ENCODE data around the gene RPS23. TPM values are rescaled to one million over a fixed set of nuclear protein-coding genes. Genes with fewer than 3 reads are reported as not detected.

RPS23 gene
- total and polyA plus RNA-seq, 2 of the 8 experiments (the other 6 are each of a cell fraction or from before 2014, with no cell fraction given): 2,559 to 4,867 TPM

DNA sequence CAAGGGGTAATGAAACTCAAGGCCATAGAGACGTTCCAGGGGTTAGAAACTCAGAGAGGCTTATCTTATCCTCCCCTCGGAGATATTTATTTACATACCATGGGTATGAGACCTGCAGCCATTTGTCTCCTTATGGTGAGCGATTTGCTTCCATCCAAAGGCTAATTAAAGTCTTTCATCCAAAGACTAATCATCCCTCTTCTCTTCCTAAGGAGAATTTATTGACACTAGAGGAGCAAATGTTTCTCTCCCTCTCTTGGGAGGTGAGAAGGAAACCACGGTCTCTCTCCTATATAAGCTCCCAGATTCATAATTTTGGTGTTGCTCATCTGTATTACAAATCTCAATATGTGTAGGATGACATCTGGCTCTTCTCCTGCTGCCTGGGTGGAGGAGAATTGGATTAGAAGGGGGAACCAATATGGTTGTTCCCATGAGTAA, 31.0 kb upstream of the RPS23 start:
- Histone ChIP-seq H3K79me2 (ENCODE audit: control insufficient read depth in 1 of 2, insufficient read depth in 2 of 2, low read length in 2 of 2) (no peaks in the 10 kb centered on the region), H3K18ac (ENCODE audit: extremely low read depth, low read length) (no peak overlapping the region), H3K4ac (replicated peaks; ENCODE audit: insufficient read length, low read depth, low read length) (no peak overlapping the region), H2AK5ac (ENCODE audit: low read depth, low read length) (no peak overlapping the region), H2AFZ (ENCODE audit: low read length) (no peak overlapping the region), H3K27ac (ENCODE audit: low read depth, low read length) (no peak overlapping the region), H3K9ac (replicated peaks in 1 of 4; ENCODE audit: extremely low read depth in 1 of 4, low read depth in 3 of 4, low read length in 3 of 4) (no peak overlapping the region), H3K27me3 (replicated peaks in 1 of 4; ENCODE audit: control insufficient read depth in 3 of 4, extremely low read depth in 1 of 4, insufficient read depth in 3 of 4, low read length in 3 of 4) (no peaks in the 10 kb centered on the region), H3K4me3 (ENCODE audit: extremely low read depth in 1 of 4, insufficient read depth in 2 of 4, low read depth in 3 of 4, low read length in 4 of 4) (no peak overlapping the region), H2BK120ac (replicated peaks; ENCODE audit: low read depth, low read length) (no peak overlapping the region), H2BK5ac (ENCODE audit: low read depth, low read length) (no peak overlapping the region), H3K36me3 (ENCODE audit: control insufficient read depth in 2 of 4, insufficient read depth in 4 of 4, low read length in 3 of 4) (no peaks in the 10 kb centered on the region), H4K5ac (ENCODE audit: insufficient read length, low read depth, low read length) (no peak overlapping the region), H3K79me1 (ENCODE audit: low read depth, low read length) (no peaks in the 10 kb centered on the region), H3K23ac (ENCODE audit: insufficient read length) (no peak overlapping the region), H2BK12ac (ENCODE audit: low read depth, low read length) (no peak overlapping the region), H4K8ac (ENCODE audit: extremely low read depth, insufficient read depth, low read length) (no peak overlapping the region), H2BK15ac (ENCODE audit: low read length) (no peak overlapping the region), H3K56ac (replicated peaks; ENCODE audit: insufficient read length, low read depth, low read length) (no peak overlapping the region), H3K4me2 (ENCODE audit: insufficient read depth in 1 of 2, low read depth in 2 of 2, low read length in 2 of 2) (no peak overlapping the region), H3K23me2 (ENCODE audit: low read depth, low read length) (no peaks in the 10 kb centered on the region), H3K4me1 (replicated peaks in 1 of 4; ENCODE audit: control insufficient read depth in 3 of 4, insufficient read depth in 4 of 4, low read length in 3 of 4) (peaks cover 0 to 9% (median 0%) of the 10 kb centered on the region in 4 experiments; a peak in 3 of 7 replicates), H4K20me1 (replicated peaks in 1 of 2; ENCODE audit: control insufficient read depth in 1 of 2, insufficient read depth in 2 of 2, low read length in 2 of 2) (no peaks in the 10 kb centered on the region), H4K91ac (replicated peaks; ENCODE audit: insufficient read length, low read length) (no peak overlapping the region), H3K9me3 (ENCODE audit: insufficient read depth in 2 of 2, low read depth in 1 of 2, low read length in 1 of 2) (peaks cover 2 to 4% of the 10 kb centered on the region in 2 experiments; a peak in 1 of 4 replicates), H3K14ac (ENCODE audit: insufficient read length) (no peak overlapping the region), H2BK20ac (ENCODE audit: low read length) (no peak overlapping the region)
- FAIRE-seq (no peak), DNase-seq (ENCODE audit: low read depth in 1 of 2, low spot score in 2 of 2) (no peak)
- CTCF ChIA-PET (ENCODE audit: partially characterized antibody): interaction anchor here (1.9 kb wide), 1 partner anchor 27 kb away, joined by 5 read pairs; no protein-coding TSS in a partner anchor
- POLR2A ChIA-PET (ENCODE audit: partially characterized antibody): interaction anchor here (3.1 kb wide), 1 partner anchor 31 kb away, joined by 15 read pairs; the partner anchor contains the start of gene RPS23
- 81% methylated on average over 4 of the region's 4 CpGs; no CpG with 5 or more reads in 1 of the 2 experiments for WGBS, 2 experiments (ENCODE audit: extremely low coverage in 1 of 2, insufficient coverage in 1 of 2, insufficient read length in 1 of 2, insufficient replicate concordance in 2 of 2, low coverage in 1 of 2, low lambda C conversion rate in 2 of 2, missing lambda C conversion rate in 1 of 2)
- TF ChIP-seq CHD2 (IDR thresholded peaks at IDR 0.05; ENCODE audit: low read length) (no peak), NANOG (IDR thresholded peaks at IDR 0.05; ENCODE audit: insufficient read depth, low read depth, low read length, poor library complexity, severe bottlenecking) (no peak), POU5F1 (IDR thresholded peaks at IDR 0.05; ENCODE audit: low read depth, low read length) (no peak), SAP30 (IDR thresholded peaks at IDR 0.05; ENCODE audit: insufficient read depth, insufficient replicate concordance, low read length) (no peak), ATF2 (IDR thresholded peaks at IDR 0.05; ENCODE audit: low read length) (no peak), BRCA1 (IDR thresholded peaks at IDR 0.05; ENCODE audit: low read depth, low read length) (no peak), CHD1 (IDR thresholded peaks at IDR 0.05; ENCODE audit: low read depth, low read length) (no peak)
- TF ChIP-seq, protein P1, sequence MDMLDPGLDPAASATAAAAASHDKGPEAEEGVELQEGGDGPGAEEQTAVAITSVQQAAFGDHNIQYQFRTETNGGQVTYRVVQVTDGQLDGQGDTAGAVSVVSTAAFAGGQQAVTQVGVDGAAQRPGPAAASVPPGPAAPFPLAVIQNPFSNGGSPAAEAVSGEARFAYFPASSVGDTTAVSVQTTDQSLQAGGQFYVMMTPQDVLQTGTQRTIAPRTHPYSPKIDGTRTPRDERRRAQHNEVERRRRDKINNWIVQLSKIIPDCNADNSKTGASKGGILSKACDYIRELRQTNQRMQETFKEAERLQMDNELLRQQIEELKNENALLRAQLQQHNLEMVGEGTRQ (IDR thresholded peaks at IDR 0.05; ENCODE audit: low read length): no peak
